Measurements from ENCODE around the gene EYS. TPM values are rescaled to one million over a fixed set of nuclear protein-coding genes. Genes with fewer than 3 reads are reported as not detected.

The EYS gene
- polyA plus RNA-seq, 1 of the 3 experiments (the other 2 are of a cell fraction): 0.05 TPM

DNA sequence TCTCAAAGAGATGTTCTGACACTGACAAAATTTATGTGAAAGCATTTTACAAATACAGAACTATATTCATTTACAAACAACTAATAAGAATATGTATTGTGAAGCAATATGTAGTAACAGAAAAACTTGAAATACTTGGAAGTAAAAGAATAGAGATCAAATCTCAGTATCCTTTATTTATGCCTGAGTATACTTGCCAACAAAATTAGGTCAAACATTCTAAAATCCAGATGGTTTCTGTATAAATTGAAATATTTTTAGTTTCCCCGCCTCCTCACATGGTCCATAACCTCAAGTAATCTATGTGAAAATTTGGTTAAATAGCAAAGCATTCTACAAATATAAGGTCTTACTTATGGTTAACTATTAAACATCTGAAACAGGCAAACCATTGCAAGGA, 545.4 kb downstream of the EYS start:
- Histone ChIP-seq H3K9ac (no peak overlapping the region), H3K4me1 (ENCODE audit: control insufficient read depth in 1 of 2, insufficient read depth in 2 of 2, low read depth in 1 of 2, low read length in 1 of 2) (no peaks in the 10 kb centered on the region; a peak in 2 of 4 replicates), H3K36me3 (replicated peaks in 1 of 2; ENCODE audit: control insufficient read depth in 1 of 2, insufficient read depth in 2 of 2, low read length in 1 of 2) (no peaks in the 10 kb centered on the region), H3F3A (replicated peaks; ENCODE audit: insufficient read depth) (no peaks in the 10 kb centered on the region), H3K27ac (ENCODE audit: low read depth in 2 of 2, low read length in 1 of 2) (no peak overlapping the region), H4K20me1 (ENCODE audit: insufficient read depth) (no peaks in the 10 kb centered on the region), H3K4me2 (no peak overlapping the region), H3K4me3 (ENCODE audit: low read depth in 2 of 2, low read length in 1 of 2) (no peak overlapping the region), H3K79me2 (ENCODE audit: insufficient read depth) (no peaks in the 10 kb centered on the region), H3K9me2 (no peaks in the 10 kb centered on the region), H2AFZ (ENCODE audit: low read depth) (no peak overlapping the region), H3K9me3 (no peaks in the 10 kb centered on the region), H3K27me3 (ENCODE audit: insufficient read depth) (no peaks in the 10 kb centered on the region)
- DNase-seq: no peak
- TF ChIP-seq SMC3 (IDR thresholded peaks at IDR 0.05; ENCODE audit: low read depth, low read length): no peak
- no peak for TF ChIP-seq CHD2 (IDR thresholded peaks at IDR 0.05; ENCODE audit: low read length, partially characterized antibody)
- no peak for TF ChIP-seq POLR2AphosphoS5 (IDR thresholded peaks at IDR 0.05; ENCODE audit: low read depth, low read length)
- TF ChIP-seq MEF2A (IDR thresholded peaks at IDR 0.05; ENCODE audit: borderline replicate concordance, low read depth): no peak
- TF ChIP-seq FOXJ3 (CRISPR knock-in tag; IDR thresholded peaks at IDR 0.05): no peak
- no peak for TF ChIP-seq EZH2phosphoT487 (IDR thresholded peaks at IDR 0.05; ENCODE audit: borderline replicate concordance, low read depth)
- no peak for TF ChIP-seq GATA2 (CRISPR knock-in tag; IDR thresholded peaks at IDR 0.05)
- ChIA-PET CTCF (no interaction called here), POLR2A (no interaction called here)
- WGBS (ENCODE audit: low lambda C conversion rate): 38% methylated on average over 1 of the region's 1 CpG

GRCh38 chr6:65157025-65157424, 550.0 kb downstream of the EYS start:
- Histone ChIP-seq H3F3A (replicated peaks; ENCODE audit: insufficient read depth) (no peaks in the 10 kb centered on the region), H3K9me3 (no peaks in the 10 kb centered on the region), H3K36me3 (replicated peaks in 1 of 2; ENCODE audit: control insufficient read depth in 1 of 2, insufficient read depth in 2 of 2, low read length in 1 of 2) (no peaks in the 10 kb centered on the region), H3K4me3 (ENCODE audit: low read depth in 2 of 2, low read length in 1 of 2) (no peak overlapping the region), H3K9me2 (no peaks in the 10 kb centered on the region), H4K20me1 (ENCODE audit: insufficient read depth) (no peaks in the 10 kb centered on the region), H3K4me2 (no peak overlapping the region), H3K9ac (no peak overlapping the region), H3K27me3 (ENCODE audit: insufficient read depth) (no peaks in the 10 kb centered on the region), H3K27ac (ENCODE audit: low read depth in 2 of 2, low read length in 1 of 2) (no peak overlapping the region), H3K79me2 (ENCODE audit: insufficient read depth) (no peaks in the 10 kb centered on the region), H3K4me1 (ENCODE audit: control insufficient read depth in 1 of 2, insufficient read depth in 2 of 2, low read depth in 1 of 2, low read length in 1 of 2) (no peaks in the 10 kb centered on the region), H2AFZ (ENCODE audit: low read depth) (no peak overlapping the region)
- CTCF ChIA-PET: no interaction called here
- POLR2A ChIA-PET: no interaction called here
- TF ChIP-seq ELF1 (IDR thresholded peaks at IDR 0.05) (no peak), TEAD4 (IDR thresholded peaks at IDR 0.05; ENCODE audit: borderline replicate concordance, insufficient read depth) (no peak)
- TF ChIP-seq, protein P1, sequence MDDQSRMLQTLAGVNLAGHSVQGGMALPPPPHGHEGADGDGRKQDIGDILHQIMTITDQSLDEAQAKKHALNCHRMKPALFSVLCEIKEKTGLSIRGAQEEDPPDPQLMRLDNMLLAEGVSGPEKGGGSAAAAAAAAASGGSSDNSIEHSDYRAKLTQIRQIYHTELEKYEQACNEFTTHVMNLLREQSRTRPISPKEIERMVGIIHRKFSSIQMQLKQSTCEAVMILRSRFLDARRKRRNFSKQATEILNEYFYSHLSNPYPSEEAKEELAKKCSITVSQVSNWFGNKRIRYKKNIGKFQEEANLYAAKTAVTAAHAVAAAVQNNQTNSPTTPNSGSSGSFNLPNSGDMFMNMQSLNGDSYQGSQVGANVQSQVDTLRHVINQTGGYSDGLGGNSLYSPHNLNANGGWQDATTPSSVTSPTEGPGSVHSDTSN (IDR thresholded peaks at IDR 0.05): no peak
- no peak for DNase-seq
- 5% methylated on average over 3 of the region's 3 CpGs for WGBS (ENCODE audit: low lambda C conversion rate)

GRCh38 chr6:65155083-65155482, 551.9 kb downstream of the EYS start:
- no peak overlapping the region for H2AFZ ChIP-seq (ENCODE audit: low read depth)
- no peaks in the 10 kb centered on the region for H3K79me2 ChIP-seq (ENCODE audit: insufficient read depth)
- no peak overlapping the region for H3K27ac ChIP-seq (ENCODE audit: low read depth in 2 of 2, low read length in 1 of 2)
- 28% methylated on average over 1 of the region's 1 CpG for WGBS (ENCODE audit: low lambda C conversion rate)
- H3K9ac ChIP-seq: no peak overlapping the region
- no peaks in the 10 kb centered on the region for H3K4me1 ChIP-seq (ENCODE audit: control insufficient read depth in 1 of 2, insufficient read depth in 2 of 2, low read depth in 1 of 2, low read length in 1 of 2)
- no peaks in the 10 kb centered on the region for H3F3A ChIP-seq (replicated peaks; ENCODE audit: insufficient read depth)
- H4K20me1 ChIP-seq (ENCODE audit: insufficient read depth): no peaks in the 10 kb centered on the region
- DNase-seq: no peak
- H3K36me3 ChIP-seq (replicated peaks in 1 of 2; ENCODE audit: control insufficient read depth in 1 of 2, insufficient read depth in 2 of 2, low read length in 1 of 2): no peaks in the 10 kb centered on the region
- H3K27me3 ChIP-seq (ENCODE audit: insufficient read depth): no peaks in the 10 kb centered on the region
- no peak overlapping the region for H3K4me2 ChIP-seq
- no peak for TF ChIP-seq GATA2 (CRISPR knock-in tag; IDR thresholded peaks at IDR 0.05)
- TF ChIP-seq FOSL2 (IDR thresholded peaks at IDR 0.05; ENCODE audit: borderline replicate concordance, low read depth): no peak
- no peak for TF ChIP-seq EP300 (IDR thresholded peaks at IDR 0.05; ENCODE audit: borderline replicate concordance in 1 of 2, low read depth in 1 of 2, low read length in 1 of 2)
- no peak for TF ChIP-seq CTCF (IDR thresholded peaks at IDR 0.05)
- no peak for TF ChIP-seq CHD2 (IDR thresholded peaks at IDR 0.05; ENCODE audit: low read length, partially characterized antibody)
- TF ChIP-seq RFX5 (IDR thresholded peaks at IDR 0.05; ENCODE audit: low read length): no peak
- no peak for TF ChIP-seq NFIC (IDR thresholded peaks at IDR 0.05; ENCODE audit: borderline replicate concordance)
- CTCF ChIA-PET: no interaction called here
- H3K9me3 ChIP-seq: no peaks in the 10 kb centered on the region
- no peak overlapping the region for H3K4me3 ChIP-seq (ENCODE audit: low read depth in 2 of 2, low read length in 1 of 2)
- POLR2A ChIA-PET: no interaction called here
- H3K9me2 ChIP-seq: no peaks in the 10 kb centered on the region

Data from SK-N-SH (cell line).